Stimulated activated CD4-positive, alpha-beta T cell treated with anti-CD3 and anti-CD28 coated beads, Interleukin-1b, Interleukin-23, amount 100 ng/mL, for 48 hours (primary cell): Measurements from ENCODE around the gene FSIP1.

Experiments
- DNase-seq: peaks from one replicate; pipeline ENCODE4 v3.0.0-alpha.2; 2020

Gene FSIP1

GRCh38 chr15:39719109-39719508, 63.5 kb downstream of the FSIP1 start:
- DNase-seq = no peak

GRCh38 chr15:39717134-39717533, 65.5 kb downstream of the FSIP1 start:
- no peak for DNase-seq

GRCh38 chr15:39714251-39714650, 68.4 kb downstream of the FSIP1 start:
- no peak for DNase-seq

- no peak for DNase-seq
These were observed 68.8 kb downstream of the FSIP1 start for GRCh38 chr15:39713846-39714245.

GRCh38 chr15:39710681-39711080, 72.0 kb downstream of the FSIP1 start:
- no peak for DNase-seq

- DNase-seq = no peak
These were observed 72.7 kb downstream of the FSIP1 start for GRCh38 chr15:39709941-39710340.

GRCh38 chr15:39706206-39706605, 76.4 kb downstream of the FSIP1 start:
- no peak for DNase-seq

- no peak for DNase-seq
These were observed 78.0 kb downstream of the FSIP1 start for GRCh38 chr15:39704689-39705088.

GRCh38 chr15:39704235-39704634, 78.4 kb downstream of the FSIP1 start:
- DNase-seq = no peak

- DNase-seq = no peak
These were observed 80.7 kb downstream of the FSIP1 start for GRCh38 chr15:39701988-39702387.

GRCh38 chr15:39700375-39700700, 82.3 kb downstream of the FSIP1 start:
- no peak for DNase-seq

GRCh38 chr15:39699516-39700374, 82.9 kb downstream of the FSIP1 start:
- no peak for DNase-seq

GRCh38 chr15:39698444-39699390, 83.9 kb downstream of the FSIP1 start:
- DNase-seq = no peak

- DNase-seq = no peak
These were observed 85.1 kb downstream of the FSIP1 start for GRCh38 chr15:39697509-39697908.

GRCh38 chr15:39695793-39696192, 86.8 kb downstream of the FSIP1 start:
- DNase-seq = no peak

- no peak for DNase-seq
These were observed 90.0 kb downstream of the FSIP1 start for GRCh38 chr15:39692356-39693327.

GRCh38 chr15:39690881-39691634, 91.6 kb downstream of the FSIP1 start:
- no peak for DNase-seq

GRCh38 chr15:39687965-39688364, 94.7 kb downstream of the FSIP1 start:
- DNase-seq = no peak

GRCh38 chr15:39685999-39686613, 96.5 kb downstream of the FSIP1 start:
- peak; percentile 12 for DNase-seq

- no peak for DNase-seq
These were observed 97.3 kb downstream of the FSIP1 start for GRCh38 chr15:39685367-39685766.

GRCh38 chr15:39684233-39684632, 98.4 kb downstream of the FSIP1 start:
- no peak for DNase-seq
